Stimulated activated CD4-positive, alpha-beta T cell treated with anti-CD3 and anti-CD28 coated beads, Interleukin-2, amount 100 ng/mL, for 24 hours (primary cell): Measurements from ENCODE around the gene SLC23A2.

Source experiments
- DNase-seq, 2 donors: peaks; one replicate each; pipeline ENCODE4 v3.0.0-alpha.2; 2020

The SLC23A2 gene

DNA sequence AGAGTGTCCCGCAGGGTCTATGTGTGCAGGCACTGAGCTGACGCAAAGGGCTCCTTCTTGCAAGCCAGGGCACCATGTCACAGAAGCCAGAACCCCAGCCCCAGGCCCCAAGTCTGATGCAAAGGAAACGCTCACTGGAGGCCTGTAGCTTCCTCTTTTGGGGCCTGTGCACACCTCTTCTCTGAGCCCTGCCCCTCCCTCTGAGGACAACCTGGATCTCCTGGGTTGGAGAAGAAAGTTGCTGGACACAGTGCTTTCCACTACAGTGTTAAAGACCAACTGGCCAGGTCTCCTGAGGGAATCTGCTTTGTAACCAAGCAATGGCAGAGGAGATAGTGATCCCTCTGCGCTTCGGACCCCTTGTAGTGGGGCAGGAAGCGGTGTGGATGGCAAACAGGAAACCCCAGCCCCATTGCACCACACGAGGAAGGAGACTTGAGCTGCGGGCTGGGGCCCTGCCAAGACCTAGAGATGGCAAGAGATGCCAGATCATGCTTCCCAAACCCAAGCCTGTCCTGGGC is 189.6 kb downstream of the SLC23A2 start:
- DNase-seq: peak; percentile 29 to 39

DNA sequence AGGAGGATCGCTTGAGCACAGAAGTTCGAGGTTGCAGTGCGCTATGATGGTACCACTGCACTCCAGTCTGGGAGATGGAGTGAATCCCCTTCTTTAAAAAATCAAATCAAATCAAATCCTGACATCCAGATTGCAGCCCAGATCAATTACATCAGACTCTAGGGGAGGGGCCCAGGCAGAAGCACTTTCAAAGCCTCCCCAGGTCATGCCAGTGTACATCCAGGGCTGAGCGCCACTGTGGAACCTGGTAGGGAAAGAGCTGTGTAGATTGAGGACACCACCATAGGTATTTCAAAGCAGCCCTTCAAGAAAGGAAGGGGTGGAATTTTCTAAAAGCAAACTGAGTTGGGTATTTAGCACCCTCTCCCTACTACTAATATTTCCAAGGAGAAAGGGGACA is 190.1 kb downstream of the SLC23A2 start:
- no peak for DNase-seq

DNA sequence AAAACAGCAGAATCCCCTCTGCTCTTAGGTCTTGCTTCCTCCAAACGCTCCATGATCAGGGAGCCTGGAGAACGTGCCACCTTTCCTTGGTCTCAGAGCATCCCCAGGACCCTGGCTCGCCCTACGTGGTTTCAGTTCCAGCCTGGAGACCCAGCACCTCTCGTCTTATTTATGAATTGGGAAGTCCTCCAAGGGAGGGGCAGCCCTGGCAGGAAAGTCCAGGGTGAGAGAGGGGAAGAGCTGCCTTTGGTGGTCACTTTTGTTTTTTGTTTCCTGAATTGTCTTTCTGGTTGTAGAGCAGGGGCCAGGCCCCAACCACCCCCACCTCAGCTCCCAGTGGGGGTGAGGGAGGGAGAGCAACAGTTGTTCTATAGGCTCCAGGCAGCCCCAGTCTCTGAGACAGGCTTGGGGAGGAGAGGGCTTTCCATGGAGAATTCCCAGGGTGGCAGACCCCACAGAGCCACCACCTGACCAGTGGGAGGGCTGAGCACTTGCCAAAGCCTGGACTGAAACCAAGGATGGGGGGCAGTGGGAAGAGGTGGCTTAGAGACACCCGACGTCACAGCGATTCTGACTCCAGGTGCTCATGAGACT is 190.8 kb downstream of the SLC23A2 start:
- DNase-seq: no peak

DNA sequence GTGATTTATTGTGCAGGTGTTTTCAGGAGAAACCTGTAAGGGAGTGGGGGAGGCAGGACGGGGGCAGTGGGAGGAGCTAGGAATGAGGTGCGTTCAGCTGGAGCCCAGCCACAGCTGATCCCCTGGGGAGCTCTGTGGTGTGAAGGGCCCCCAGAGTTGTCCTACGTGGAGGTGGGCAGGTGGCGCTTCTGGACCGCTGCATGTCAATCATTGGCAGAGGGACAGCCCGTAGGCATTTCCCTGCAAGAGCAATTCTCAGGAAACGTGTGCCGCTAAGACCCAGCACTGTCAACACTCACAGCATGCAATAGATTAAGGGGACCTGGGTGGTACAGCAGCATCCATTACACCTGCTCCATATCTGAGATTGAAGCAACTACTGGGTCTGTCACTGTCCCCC is 191.6 kb downstream of the SLC23A2 start:
- peak; percentile 17 to 28 for DNase-seq

DNA sequence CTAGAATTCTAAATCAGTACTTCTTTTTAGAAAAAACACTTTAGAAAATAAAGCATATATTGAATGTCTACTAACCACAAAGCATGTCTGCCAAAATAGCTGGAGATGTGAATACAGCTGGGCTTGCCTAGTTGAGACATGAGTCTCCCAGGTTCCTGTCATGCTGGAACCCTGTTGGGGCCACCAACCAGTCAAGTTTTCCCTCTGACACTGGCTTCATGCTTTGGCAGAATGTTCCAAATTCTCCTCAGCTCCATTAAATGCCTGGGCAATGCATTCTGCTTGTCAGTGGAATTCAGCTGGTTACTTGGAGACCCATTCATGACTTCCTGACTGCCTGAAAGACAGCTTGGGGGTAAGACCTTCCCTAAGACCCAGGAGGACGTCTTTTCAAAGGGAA is 192.4 kb downstream of the SLC23A2 start:
- no peak for DNase-seq

DNA sequence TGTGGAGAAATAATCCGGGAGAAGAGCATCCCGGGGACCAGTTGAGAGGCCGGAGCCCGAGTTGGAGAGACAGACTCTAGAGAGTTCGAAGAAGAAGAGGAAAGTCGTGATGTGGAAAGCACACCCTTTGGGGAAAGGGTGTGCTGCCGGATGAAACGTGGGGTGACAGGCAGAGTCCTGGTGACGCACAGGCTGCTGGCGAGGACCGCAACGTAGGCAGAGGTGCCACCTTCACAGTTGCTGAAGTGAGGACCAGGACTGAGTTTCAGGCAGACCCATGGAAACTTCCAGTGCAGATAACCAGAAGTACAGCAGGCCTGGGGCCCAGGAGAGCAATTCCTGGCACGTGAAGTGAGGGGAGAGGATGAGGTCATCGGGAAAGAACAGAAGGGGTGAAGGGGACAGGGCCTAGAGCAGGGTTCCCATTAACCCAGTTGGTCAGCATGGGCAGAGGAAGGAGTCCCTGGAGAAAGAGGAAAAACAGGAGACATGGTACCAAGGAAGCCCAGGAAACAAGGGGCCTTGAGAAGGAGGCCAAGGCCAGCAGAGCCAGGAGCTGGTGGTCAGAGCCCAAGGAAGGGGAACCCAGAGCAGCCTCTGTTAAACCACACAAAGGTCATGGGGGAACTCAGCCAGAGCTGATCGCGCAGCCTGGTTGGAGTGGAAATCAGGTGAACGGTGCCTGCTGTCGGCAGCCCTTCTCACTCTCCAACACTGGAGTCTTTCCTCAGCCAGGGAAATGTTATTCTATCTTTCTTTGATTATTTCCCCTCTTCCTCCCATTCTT is 195.5 kb downstream of the SLC23A2 start:
- no peak for DNase-seq

DNA sequence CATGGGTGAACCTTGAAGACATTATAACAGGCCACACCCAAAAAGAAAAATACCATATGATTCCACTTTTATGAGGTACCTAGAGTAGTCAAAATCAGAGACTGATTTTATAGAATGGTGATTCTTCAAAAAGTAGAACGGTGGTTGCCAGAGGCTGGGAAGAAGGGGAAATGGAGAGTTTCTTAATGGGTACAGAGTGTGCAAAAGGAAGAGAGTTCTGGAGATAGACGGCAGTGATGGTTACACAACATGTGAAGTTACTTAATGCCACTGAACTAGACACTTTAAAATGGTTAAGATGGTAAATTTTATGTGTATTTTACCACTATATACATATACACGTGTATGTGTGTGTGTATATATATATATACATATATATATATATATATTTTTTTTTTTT is 198.8 kb downstream of the SLC23A2 start:
- DNase-seq: no peak
